Stimulated activated CD4-positive, alpha-beta T cell treated with anti-CD3 and anti-CD28 coated beads, Interleukin-2, amount 100 ng/mL, for 48 hours (primary cell): ENCODE measurements around the gene RELN.
"Not testable (repeated sequence)": the region's sequence is repeated elsewhere in the genome, so short reads cannot be mapped to it uniquely, and the experiment has no call there.

ENCODE experiments used
- DNase-seq, 2 donors: peaks; one replicate each; pipeline ENCODE4 v3.0.0-alpha.2; 2020

The RELN gene

DNA sequence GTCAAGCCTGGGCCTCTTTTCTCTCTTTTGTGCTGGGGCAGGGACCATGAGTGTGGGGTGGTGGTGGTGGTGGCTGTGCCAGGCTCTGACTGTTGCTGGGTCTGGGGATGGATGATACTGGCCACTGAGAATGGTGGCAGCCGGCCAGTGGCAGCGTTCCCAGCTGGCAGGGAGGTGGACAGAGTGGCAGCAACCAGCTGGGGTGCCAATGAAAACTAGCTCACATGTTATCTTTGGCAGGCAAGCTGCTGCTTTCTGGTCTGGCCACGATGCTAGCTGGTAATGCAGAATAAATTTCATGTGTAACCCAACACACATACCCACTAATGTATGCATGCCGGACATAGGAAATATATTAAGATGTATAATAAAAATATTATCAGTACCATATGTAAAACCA, 448.4 kb downstream of the RELN start:
- no peak for DNase-seq

DNA sequence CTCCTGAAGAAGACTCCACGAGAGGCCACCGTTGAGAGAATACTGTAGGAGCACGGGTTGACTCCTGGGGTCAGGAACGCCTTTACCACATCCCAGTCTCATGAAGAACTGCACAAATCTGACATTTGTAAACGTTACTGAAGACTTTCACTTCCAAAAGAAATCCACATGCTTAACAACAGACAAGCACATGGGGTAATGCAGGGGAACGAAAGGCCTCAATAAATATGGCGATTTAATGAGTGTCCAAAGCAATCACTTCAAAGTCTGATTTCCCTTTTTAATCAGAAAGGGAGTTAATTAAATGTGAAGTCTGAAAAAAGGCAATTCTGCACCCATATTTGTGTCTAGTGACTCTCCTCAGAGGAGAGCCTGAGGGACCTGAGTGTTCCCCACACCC, 449.1 kb downstream of the RELN start:
- DNase-seq: no peak

DNA sequence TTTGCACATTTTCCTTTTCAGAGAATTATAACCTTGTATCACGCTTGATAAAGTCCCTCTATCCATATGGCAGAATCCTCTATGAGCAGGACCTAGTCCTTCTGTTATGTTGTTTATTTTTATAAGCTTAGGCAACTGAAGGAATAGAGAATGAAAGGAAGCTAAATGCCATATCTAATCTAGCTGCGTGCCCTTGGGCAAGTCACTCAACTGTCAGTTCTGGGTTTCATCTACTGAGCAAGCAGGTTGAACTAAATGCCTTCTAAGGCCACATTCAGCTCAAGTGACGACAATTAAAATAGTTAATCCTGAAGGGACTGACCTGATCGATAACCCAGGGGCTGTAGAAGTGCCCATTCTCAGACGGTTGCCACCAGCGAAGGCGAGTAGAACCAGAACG, 449.6 kb downstream of the RELN start:
- no peak for DNase-seq

DNA sequence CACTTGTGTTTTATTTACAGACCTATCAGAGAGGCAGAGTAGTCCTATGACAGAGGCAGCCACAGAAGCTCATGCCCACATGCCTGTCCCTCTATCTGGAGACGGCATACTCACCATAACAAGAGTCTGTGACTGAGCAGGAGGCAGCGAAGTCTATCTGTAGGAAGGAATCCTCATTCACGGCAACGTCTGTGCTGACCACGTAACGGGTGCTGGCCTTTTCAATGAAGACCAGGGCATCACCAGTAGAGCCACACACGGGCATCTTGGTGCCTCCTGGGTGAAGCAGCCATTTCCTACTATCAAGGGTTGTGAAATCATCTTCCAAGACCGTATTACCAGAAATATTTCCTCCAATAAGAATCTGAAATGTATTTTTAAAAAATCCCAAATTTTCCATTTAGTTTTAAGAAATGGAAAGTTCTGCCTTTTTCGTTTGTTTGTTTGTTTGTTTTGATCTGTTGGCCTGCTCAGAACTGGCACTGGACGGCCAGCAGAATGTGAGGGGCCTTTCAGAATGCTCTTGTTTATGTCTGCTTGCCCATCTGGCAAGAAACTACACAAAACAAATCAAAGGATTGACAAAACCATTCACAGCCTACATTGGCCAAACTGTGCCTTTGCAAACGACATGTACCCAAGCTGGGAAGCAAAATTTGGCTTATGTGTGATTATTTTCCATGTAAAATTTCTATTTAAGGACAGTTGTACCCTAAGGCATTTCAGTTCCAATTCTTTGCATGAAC, 450.3 kb downstream of the RELN start:
- no peak for DNase-seq

DNA sequence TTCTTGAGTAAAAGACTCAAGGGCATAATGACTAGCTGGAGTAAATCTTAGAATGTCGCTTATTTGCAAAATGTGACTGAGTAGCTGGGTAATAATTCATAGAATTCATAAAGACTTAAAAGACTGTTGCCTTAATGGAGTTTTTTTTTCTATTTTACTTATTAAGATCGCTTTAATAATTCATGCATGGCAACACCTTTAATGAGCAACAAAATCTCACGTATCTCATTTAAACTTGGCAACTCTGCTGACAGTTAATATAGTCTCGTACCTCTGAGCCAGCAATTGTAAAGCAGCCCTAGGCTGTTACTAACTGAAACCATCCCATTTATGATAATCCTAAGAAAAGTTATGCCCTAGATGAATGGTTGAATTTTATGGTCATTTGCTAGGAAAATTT, 455.7 kb downstream of the RELN start:
- DNase-seq: no peak

DNA sequence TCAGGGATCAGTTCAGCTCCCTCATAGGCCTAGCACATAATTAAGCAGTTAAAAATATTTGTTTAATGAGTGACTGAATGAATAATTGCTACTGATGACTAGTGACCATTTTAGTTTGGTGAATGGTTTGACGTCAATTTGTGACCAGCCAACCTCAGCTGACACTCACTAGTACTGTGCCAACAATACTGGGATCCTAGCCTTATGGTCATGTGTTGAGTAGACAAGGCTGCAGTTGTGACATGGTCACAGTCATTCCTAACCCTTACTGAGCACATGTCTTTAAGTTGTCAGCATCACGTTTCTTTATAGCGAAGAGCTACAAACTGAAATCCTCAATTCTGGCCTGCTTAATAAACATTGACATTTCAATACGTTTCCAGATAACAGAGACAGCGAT, 456.5 kb downstream of the RELN start:
- DNase-seq: no peak

DNA sequence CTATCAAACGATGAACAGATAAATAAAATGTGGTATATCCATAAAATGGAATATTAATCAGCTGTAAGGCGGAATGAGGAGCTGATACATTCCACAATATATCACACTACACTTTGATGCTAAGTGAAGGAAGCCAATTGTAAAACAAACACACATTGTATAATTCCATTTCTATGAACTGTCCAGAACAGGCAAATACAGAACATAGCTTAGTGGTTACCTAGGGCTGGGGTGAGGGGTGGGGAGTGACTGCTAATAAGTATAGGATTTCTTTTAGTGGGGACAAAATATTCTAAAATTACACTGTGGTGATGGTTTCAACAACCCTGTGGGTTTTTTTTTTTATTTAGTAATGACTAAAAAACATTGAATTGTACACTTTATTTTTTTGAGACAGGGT, 461.3 kb downstream of the RELN start:
- DNase-seq: no peak

DNA sequence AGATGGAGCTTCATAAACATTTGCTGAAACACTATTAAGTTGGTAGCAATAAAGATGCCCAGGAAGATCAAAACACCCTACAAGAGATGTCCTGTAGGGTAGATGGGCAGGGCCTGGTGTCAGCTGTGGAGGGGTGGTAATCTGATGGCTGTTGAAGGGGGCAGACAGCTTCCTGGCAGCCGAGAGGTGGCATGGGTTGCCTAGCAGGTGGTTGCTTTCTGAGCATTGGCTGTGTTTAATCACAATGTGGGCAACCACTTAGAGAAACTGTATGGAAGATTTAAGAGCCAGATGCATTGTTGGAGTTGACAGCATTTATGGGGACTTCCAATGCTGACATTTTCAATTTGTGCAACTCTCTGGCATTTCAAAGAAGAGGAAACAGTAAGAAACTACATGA, 463.5 kb downstream of the RELN start:
- DNase-seq: no peak

DNA sequence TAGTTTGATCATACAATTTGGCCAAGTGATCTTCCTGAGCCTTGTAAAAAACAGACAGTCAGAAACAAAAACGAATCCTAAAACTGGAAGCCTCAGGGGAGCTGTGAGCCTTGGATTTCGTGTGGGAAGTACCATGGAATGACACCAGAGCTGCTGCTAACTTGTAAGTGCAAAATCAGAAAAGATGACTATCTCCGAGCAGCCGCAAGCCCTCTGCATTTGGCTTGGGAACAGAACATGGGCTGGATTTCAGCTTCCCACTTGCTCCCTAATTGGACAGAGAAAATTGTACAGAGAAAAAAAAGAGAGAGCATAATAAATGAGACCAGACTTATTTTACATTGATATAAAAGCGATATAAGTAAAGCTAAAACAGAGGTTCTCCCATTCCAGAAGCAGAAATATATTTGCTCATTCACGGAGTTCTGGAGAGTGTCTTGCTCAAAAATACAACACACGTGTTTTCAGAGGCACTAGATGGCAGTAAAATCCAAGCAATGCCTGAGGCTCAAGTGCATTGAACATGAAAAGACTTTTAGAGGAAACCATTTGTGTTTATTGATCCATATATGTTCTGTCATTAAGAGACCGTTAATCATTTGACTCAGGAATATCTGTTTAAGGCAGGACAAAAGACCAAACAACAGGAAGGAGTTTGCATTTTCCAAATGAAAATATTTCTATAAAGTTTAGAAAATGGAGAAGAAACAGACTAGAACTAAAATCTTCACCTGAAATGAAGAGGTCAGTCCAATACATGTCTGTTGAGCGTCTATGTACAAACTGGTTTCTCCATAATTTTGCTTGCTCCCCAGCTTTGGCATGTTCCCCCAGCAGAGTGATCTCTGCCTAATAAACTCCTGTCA, 465.2 kb downstream of the RELN start:
- DNase-seq: no peak

DNA sequence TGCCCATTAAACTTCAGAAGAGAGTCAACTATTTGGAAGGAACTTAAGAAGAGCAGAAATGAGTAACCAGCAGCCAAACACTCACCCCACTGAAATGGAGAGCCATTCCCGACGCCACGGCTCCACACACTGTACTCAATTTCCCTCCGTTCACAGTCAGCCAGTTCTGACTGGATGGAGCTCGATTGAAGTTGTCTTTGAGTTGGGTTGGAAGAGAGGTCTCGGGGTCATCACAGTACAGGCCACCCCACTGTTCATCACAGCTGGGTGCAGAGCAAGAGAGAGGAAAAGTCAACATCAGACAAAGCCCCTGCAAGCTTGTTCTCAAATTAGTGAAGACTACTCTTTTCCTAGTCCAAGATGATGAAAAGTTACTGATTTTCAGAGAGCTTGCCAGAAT, 467.5 kb downstream of the RELN start:
- no peak for DNase-seq

DNA sequence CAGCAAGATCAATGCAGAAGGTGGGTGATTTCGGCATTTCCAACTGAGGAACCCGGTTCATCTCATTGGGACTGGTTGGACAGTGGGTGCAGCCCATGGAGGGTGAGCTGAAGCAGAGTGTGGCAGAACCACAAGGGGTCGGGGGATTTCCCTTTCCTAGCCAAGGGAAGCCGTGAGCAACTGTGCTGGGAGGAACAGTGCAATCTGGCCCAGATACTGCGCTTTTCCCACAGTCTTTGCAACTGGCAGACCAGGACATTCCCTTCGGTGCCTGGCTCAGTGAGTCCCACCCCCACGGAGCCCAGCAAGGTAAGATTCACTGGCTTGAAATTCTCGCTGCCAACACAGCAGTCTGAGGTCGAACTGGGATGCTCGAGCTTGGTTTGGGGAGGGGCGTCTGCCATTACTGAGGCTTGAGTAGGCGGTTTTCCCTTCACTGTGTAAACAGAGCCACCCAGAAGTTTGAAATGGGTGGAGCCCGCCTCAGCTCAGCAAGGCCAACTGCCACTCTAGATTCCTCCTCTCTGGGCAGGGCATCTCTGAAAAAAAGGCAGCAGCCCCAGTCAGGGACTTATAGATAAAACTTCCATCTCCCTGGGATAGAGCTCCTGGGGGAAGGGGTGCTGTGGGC, 484.8 kb downstream of the RELN start:
- DNase-seq: no peak

DNA sequence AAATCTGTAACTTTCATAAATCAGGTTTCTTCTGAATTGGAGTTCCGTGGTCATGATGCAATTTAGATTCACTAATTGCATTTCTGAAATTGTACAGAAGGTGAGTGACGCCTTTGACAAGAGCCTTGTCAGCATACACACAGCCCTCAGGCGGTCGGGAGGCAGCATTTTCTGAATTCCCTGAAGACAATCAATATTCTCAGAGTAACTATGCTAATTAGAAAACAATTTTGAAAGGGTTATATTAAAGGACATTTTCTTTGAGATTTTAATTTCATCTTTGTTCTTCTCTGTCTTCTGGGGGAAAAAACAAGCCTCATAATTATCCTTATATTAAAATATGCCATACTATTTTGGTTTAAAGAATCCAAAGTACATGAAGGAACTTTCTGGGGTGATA, 488.3 kb downstream of the RELN start:
- no peak for DNase-seq

DNA sequence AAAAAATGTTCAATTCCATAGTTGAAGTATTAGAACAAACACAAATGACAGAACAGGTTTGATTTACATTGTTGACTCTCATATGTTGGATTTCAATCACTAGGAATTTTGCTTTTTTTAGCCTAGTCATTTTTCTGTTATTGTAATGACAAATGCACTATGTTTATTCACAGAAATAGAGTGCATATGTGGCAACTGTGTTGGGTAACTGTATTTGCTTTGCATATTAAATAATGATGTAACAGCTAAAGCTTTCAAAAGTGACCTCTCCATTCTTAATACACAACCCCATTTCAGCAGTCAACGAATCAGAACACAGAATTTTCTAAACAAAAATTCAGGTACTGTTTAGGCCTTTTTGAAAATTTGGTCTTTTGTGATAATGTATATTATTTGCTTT, 489.5 kb downstream of the RELN start:
- DNase-seq: no peak

DNA sequence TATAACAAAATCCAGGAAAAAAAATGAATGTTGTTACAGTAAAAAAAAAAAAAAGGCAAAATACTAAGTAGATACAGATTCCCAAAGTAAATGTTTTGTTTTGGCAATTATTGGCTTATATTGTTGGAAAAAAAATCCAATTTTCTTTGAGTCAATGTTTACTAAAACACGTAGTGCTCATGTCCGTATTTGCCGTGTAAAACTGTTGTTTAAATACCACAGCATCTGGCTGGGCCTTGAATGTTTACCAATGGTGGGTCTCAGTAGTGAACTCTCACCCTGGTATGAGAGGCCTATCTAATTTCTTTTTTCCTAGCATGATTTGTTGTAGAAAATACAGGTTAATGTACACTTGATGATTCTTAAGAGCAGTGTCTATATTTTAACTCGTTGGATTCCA, 502.0 kb downstream of the RELN start:
- no peak for DNase-seq

DNA sequence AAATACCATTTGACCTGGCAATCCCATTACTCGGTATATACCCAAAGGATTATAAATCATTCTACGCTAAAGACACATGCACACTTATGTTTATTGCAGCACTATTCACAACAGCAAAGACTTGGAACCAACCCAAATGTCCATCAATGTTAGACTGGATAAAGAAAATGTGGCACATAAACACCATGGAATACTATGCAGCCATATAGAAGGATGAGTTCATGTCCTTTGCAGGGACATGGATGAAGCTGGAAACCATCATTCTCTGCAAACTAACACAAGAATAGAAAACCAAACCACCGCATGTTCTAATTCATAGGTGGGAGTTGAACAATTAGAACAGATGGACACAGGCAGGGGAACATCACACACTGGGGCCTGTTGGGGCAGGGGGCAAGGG, 502.6 kb downstream of the RELN start:
- not testable (repeated sequence) for DNase-seq

DNA sequence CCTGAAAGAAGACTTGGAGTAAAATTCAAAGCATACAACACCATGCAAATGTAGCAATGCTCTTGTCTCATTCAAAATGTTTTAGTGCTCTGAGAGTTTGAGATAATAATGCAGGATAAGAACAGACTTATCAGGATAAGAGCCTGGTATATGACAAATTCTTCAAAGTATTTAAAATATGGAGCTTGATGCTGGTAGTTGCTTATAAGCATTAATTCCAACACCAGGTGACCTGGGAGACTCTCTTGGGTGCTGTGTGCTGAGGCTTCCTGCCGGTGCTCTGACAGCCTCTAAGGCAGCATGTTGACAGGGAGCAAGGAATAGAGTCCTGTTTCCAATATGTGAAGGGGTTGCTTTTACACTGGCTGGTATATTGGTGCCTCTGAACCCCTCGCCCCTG, 508.7 kb downstream of the RELN start:
- no peak for DNase-seq

DNA sequence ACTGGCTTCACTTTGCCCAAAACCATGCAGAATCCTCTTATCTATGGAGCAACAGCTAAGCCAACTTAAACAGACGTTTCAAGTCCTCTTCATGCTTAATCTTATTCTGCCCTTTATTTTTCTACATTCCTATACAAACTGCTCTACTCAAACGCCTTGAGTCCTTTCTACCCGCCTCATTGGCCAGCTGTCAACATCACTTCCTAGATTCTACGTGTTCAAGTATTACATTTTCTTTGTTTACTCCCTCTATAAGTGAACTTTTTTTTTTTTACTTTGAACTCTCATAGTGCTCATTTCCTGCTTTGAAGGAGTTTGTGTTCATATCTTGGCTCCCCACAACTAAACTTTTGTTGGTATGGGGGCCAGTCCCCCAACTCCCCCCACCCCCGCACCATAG, 514.5 kb downstream of the RELN start:
- DNase-seq: no peak

DNA sequence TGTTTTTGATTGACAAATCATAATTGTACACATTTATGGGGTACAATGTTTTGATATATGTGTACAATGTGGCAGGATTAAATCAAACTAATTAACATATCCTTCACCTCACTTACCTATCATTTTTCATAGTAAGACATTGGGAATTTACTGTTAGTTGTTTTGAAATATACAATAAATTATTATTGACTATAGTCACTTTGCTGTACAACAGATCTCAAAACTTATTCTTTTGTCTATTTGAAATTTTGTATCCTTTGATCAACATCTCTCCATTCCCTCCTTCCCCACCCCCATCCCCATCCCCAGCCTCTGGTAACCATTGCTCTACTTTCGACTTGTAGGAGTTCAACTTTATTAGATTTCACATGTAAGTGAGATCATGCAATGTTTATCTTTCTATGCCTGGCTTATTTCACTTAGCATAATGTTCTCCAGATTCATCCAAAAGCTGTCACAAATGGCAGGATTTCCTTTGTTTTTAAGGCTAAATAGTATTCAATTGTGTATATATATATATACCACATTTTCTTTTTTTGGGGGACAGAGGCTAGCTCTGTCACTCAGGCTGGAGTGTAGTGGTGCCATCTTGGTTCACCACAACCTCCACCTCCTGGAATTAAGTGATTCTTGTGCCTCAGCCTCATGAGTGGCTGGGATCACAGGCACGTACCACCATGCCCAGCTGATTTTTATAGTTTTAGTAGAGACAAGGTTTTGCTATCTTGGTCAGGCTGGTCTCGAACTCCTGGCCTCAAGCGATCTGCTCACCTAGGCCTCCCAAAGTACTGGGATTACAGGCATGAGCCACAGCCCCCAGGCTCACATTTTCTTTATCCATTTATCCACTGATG, 520.1 kb downstream of the RELN start:
- DNase-seq: no peak

DNA sequence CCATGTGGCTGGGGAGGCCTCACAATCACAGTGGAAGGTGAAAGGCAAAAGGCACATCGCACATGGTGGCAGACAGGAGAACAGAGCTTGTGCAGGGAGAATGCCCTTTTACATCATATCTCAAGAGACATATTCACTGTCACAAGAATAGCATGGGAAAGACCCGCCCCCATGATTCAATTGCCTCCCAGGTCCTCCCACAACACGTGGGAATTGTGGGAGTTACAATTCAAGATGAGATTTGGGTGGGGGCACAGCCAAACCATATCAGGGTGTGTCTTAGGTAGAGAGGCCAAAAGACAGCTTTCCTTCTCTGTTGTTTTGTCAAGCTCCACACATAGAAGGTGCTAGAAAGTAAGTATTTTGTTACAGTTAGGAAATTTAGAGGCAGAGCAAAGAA, 522.6 kb downstream of the RELN start:
- DNase-seq: no peak

DNA sequence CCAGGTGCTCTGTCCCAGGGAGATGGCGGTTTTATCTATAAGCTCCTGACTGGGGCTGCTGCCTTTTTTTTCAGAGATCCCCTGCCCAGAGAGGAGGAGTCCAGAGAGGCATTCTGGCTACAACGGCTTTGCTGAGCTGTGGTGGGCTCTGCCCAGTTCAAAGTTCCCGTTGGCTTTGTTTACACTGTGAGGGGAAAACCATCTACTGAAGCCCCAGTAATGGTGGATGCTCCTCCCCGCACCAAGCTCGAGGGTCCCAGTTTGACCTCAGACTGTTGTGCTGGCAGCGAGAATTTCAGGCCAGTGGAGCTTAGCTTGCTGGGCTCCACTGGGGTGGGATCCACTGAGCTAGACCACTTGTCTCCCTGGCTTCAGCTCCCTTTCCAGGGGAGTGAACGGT, 527.1 kb downstream of the RELN start:
- no peak for DNase-seq

DNA sequence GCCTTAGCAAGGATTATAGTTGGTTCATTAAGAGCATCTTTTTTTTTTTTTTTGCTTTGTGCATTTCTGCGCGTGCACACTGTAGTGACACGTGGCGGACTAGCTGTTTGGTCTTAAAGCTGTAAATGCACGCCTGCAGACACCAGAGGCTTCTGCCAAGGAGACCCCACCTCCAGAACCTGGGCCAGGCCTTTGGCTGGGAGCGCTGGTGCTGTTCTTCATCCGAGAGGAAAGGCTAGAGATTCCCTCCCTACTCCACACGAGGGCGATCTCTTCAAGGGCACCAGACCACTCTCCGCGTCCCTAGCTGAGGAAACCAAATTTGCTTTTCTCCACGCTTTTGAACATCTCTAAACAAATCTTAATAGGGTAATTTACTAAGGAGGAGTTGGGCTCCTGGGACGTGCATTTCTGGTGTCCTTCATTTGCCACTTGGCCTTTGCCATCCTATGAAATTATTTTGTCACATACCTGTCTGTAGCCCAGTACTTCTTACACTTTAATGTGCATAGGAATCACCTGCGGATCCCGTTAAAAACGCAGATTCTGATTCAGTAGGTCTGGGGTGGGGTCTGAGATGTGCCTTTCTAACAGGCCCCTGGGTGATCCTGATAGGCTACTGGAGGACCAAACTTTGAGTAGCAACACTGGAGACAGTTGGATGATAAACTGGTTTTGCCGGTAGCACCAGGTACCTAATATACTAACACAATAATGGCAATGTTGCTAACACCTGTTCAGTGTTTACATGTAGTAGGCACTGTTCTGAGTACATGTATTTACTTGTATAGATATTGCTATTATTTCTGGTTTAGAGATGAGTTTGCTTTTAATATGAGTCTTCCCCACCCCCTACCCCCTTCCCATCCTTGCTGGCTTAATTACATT, 542.1 kb downstream of the RELN start:
- peak; percentile 20 to 31 for DNase-seq

DNA sequence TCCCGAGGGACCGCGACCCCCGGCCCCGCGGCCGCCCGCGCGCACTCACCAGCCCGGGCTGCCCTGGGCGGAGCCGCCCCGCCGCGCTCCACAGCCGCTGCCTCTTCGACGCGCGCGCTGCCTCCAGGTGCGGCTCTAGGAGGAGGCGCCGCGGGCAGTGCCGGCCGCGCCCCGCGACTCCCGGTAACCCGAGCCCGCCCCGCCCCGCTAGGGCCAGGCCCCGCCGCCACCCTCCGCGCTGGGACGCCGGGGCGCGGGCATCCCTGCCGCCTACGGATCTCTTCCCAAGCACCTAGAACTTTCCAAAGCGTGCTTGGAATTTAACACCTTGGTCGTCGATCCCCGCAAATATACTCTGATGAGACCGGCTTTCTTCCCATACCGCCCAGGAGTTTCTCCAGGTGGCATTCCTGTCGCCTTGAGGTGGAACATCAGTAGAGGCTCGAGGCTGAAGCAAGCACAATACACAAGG, 543.4 kb downstream of the RELN start, which contains the start of gene SLC26A5:
Gene SLC26A5 (minus strand): TSS at position 159 of the 472 bp plus-strand sequence. CDS start 24,693 bp downstream, outside the sequence.
- peak in 1 of 2 donors; percentile 9 for DNase-seq
